Endothelial cell of umbilical vein (primary cell): ENCODE results near the gene KRT84. TPM values are rescaled to one million over a fixed set of nuclear protein-coding genes. Genes with fewer than 3 reads are reported as not detected.

Experiments used
- BruUV-seq: library from RNA; stranded (reverse); fragments of 400-500 nt; replicated peaks from 2 replicates; lab custom pipeline; 2021; lab: Mats Ljungman, UMichigan
- CTCF ChIA-PET: fragments of 300-600, 350-600 bp; sonication (Branson Sonifier 250); formaldehyde crosslinking; loops from one replicate; lab custom pipeline; 2021; ENCODE audit warnings: antibody characterized with exemption, inconsistent platforms; lab: Charles Lee
- POLR2A ChIA-PET: fragments of 300-600, 350-600 bp; sonication (Branson Sonifier 250); formaldehyde crosslinking; loops from one replicate; lab custom pipeline; 2021; ENCODE audit warnings: antibody characterized with exemption, inconsistent platforms; lab: Charles Lee
- DNase-seq: peaks from one replicate; pipeline ENCODE4 v3.0.0-alpha.2; 2011; ENCODE audit warnings: low read depth, low spot score
- FAIRE-seq: peaks from 2 replicates; lab custom pipeline; 2011; peaks lifted over from hg19 to GRCh38; lab: Jason Lieb, UNC
- H2AFZ ChIP-seq: 2 replicates; pipeline ENCODE4 v1.6.0; 2012; ENCODE audit warnings: low read depth, low read length, control low read depth, inconsistent platforms
- H3K27ac ChIP-seq: 2 replicates; pipeline ENCODE4 v1.5.1; 2011; ENCODE audit warnings: low read depth, mild to moderate bottlenecking, control low read depth, low read length, moderate library complexity; ENCODE audit not compliant: insufficient read depth
- H3K27me3 ChIP-seq, 2 experiments: 2 replicates each; pipeline versions ENCODE4 v1.6.0 to v1.6.1; 2011; ENCODE audit warnings: low read length in 2 of 2, mixed read lengths in 1 of 2; ENCODE audit not compliant: control insufficient read depth in 2 of 2, insufficient read depth in 2 of 2
- H3K36me3 ChIP-seq, 2 experiments: 2 replicates in 1 of 2; 3 replicates in 1 of 2; pipeline ENCODE4 v1.5.1; 2011; ENCODE audit warnings: low read length in 2 of 2, mild to moderate bottlenecking in 1 of 2, moderate library complexity in 1 of 2; ENCODE audit not compliant: control insufficient read depth in 2 of 2, insufficient read depth in 2 of 2; ENCODE audit errors: extremely low read depth in 1 of 2
- H3K4me1 ChIP-seq: 3 replicates; pipeline ENCODE4 v1.5.1; 2011; ENCODE audit warnings: mild to moderate bottlenecking, low read length; ENCODE audit not compliant: control insufficient read depth, insufficient read depth; ENCODE audit errors: extremely low read depth
- H3K4me2 ChIP-seq: 2 replicates; pipeline ENCODE4 v1.6.1; 2011; ENCODE audit warnings: low read length, control low read depth, mixed read lengths; ENCODE audit not compliant: insufficient read depth
- H3K4me3 ChIP-seq, 3 experiments: fragments of 200-600 bp in 1 of 3; sonication (generic), shearing (Covaris generic) in 1 of 3; replicated peaks in 1 of 3; 2 replicates each; pipeline ENCODE4 v1.5.1; 2011 to 2016; ENCODE audit warnings: control low read depth in 3 of 3, low read length in 3 of 3, mild to moderate bottlenecking in 2 of 3, inconsistent platforms in 1 of 3, low read depth in 1 of 3, moderate library complexity in 1 of 3; ENCODE audit not compliant: insufficient read depth in 1 of 3
- H3K79me2 ChIP-seq: 2 replicates; pipeline ENCODE4 v1.6.0; 2012; ENCODE audit warnings: low read length, inconsistent platforms; ENCODE audit not compliant: control insufficient read depth, insufficient read depth
- H3K9ac ChIP-seq: replicated peaks from 2 replicates; pipeline ENCODE3; 2011; ENCODE audit warnings: low read length, control low read depth; ENCODE audit not compliant: insufficient read depth; ENCODE audit errors: extremely low read depth
- H3K9me1 ChIP-seq: replicated peaks from 3 replicates; pipeline ENCODE4 v1.6.0; 2011; ENCODE audit warnings: mild to moderate bottlenecking, low read length; ENCODE audit not compliant: control insufficient read depth, insufficient read depth; ENCODE audit errors: extremely low read depth
- H3K9me3 ChIP-seq: replicated peaks from 2 replicates; pipeline ENCODE4 v1.5.1; 2012; ENCODE audit warnings: low read length, inconsistent platforms; ENCODE audit not compliant: control insufficient read depth, insufficient read depth
- H4K20me1 ChIP-seq: replicated peaks from 2 replicates; pipeline ENCODE3; 2011; ENCODE audit warnings: mild to moderate bottlenecking, low read length; ENCODE audit not compliant: control insufficient read depth, insufficient read depth; ENCODE audit errors: extremely low read depth
- FOS ChIP-seq: IDR thresholded peaks from 2 replicates; pipeline ENCODE4 v1.6.1; 2011; ENCODE audit warnings: mild to moderate bottlenecking, low read length, moderate library complexity, borderline replicate concordance; ENCODE audit not compliant: insufficient read depth
- MAX ChIP-seq: IDR thresholded peaks from 2 replicates; pipeline ENCODE4 v1.6.1; 2011; ENCODE audit not compliant: insufficient read depth, insufficient read length
- MYC ChIP-seq: IDR thresholded peaks from one replicate; pipeline ENCODE4 v1.6.1; 2011; ENCODE audit warnings: mild to moderate bottlenecking, low read depth, low read length
- dilution Hi-C: fragments of 300-500 bp; cut with MboI; formaldehyde crosslinking; loops from one replicate; pipeline ENCODE4 v1.15.0; 2019; ENCODE audit warnings: low sequenced_read_pairs; ENCODE audit not compliant: extremely low pct_ligation_motif_present
- intact Hi-C: fragments of 100-400 bp; cut with micrococcal nuclease; formaldehyde crosslinking; loops from one replicate; pipeline ENCODE4 v1.10.0; 2022
- polyA plus RNA-seq, 4 experiments: library from polyadenylated mRNA; depleted of rRNA in 3 of 4; stranded (reverse) in 3 of 4; unstranded in 1 of 4; fragments of >200 nt; gene quantifications; 2 replicates each; pipeline versions ENCODE4 v1.2.1 to v1.2.3, GENCODE V29; 2011 to 2012; ENCODE audit warnings: missing spikeins in 1 of 4
- total RNA-seq: library from RNA; stranded (reverse); gene quantifications from 2 replicates; pipeline ENCODE4 v1.2.3, GENCODE V29; 2021
- TF ChIP-seq, protein P1 (sequence below), 2 donors: IDR thresholded peaks; 1 replicate in 1 of 2; 2 replicates in 1 of 2; pipeline ENCODE4 v1.5.1; 2011; ENCODE audit warnings: low read length in 2 of 2, mild to moderate bottlenecking in 2 of 2, moderate library complexity in 2 of 2, control low read depth in 1 of 2, inconsistent platforms in 1 of 2, low read depth in 1 of 2; ENCODE audit not compliant: insufficient read depth in 1 of 2; ENCODE audit errors: extremely low read depth in 1 of 2

KRT84 gene
- total and polyA plus RNA-seq, 2 donors (not counting 3 experiments of a cell fraction or from before 2014, with no cell fraction given) = not detected

DNA sequence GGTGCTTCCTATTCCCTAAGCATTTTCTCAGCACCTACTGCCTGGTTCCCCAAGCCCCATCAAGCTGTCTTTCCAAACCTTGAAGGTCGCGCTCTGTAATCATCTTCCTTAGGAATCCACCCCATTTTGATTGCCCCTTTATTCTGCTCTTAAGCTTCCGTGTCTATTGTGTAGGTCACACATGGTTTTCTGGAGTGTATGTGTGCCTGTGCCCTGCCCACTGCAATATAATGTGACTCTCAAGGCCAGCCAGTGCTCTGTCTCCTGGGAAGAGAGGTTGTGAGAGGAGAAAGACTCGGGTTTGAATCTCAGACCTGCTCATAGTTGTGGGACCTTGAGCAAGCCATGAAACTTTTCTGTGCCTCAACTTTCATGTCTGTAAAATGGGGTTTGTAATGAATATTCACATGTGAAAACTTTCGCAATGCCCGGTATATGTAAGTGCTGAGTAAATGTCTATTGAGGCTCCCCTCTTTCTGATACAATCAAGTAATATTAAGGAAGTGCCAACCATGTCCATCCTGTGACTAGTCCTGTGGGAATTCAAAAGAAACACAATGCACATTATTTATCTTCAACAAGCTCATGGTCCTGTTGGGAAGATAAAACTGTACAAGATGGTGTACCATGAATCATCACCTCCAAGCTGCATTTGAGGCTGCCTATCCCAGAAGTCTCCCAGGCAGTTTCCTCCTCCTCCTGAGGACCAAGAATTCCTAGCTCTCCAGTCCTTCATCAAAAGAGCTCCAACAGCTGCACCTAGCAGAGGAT is 49.5 kb upstream of the KRT84 start:
- no peak for TF ChIP-seq FOS
- TF ChIP-seq, protein P1, sequence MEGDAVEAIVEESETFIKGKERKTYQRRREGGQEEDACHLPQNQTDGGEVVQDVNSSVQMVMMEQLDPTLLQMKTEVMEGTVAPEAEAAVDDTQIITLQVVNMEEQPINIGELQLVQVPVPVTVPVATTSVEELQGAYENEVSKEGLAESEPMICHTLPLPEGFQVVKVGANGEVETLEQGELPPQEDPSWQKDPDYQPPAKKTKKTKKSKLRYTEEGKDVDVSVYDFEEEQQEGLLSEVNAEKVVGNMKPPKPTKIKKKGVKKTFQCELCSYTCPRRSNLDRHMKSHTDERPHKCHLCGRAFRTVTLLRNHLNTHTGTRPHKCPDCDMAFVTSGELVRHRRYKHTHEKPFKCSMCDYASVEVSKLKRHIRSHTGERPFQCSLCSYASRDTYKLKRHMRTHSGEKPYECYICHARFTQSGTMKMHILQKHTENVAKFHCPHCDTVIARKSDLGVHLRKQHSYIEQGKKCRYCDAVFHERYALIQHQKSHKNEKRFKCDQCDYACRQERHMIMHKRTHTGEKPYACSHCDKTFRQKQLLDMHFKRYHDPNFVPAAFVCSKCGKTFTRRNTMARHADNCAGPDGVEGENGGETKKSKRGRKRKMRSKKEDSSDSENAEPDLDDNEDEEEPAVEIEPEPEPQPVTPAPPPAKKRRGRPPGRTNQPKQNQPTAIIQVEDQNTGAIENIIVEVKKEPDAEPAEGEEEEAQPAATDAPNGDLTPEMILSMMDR (IDR thresholded peaks at IDR 0.05; ENCODE audit: extremely low read depth in 1 of 2, insufficient read depth in 1 of 2, low read depth in 1 of 2, low read length in 2 of 2) = no peak
- TF ChIP-seq MYC = no peak
- TF ChIP-seq MAX = no peak
- DNase-seq (no peak), FAIRE-seq (no peak)
- Histone ChIP-seq H3K4me1 (no peaks in the 10 kb centered on the region), H3K27ac (no peak overlapping the region), H3K9me3 (no peaks in the 10 kb centered on the region), H3K9me1 (no peaks in the 10 kb centered on the region), H3K27me3 (no peaks in the 10 kb centered on the region), H3K36me3 (no peaks in the 10 kb centered on the region), H3K4me2 (no peak overlapping the region), H2AFZ (no peak overlapping the region), H3K4me3 (no peak overlapping the region), H3K79me2 (no peaks in the 10 kb centered on the region), H3K9ac (no peak overlapping the region), H4K20me1 (no peaks in the 10 kb centered on the region)
- intact Hi-C loops = no loop called here
- POLR2A ChIA-PET = no interaction called here
- CTCF ChIA-PET = no interaction called here
- no TSS peak for BruUV-seq
- dilution Hi-C loops = no loop called here
